ENCODE data around the gene KLF8. TPM values are rescaled to one million over a fixed set of nuclear protein-coding genes. Genes with fewer than 3 reads are reported as not detected.
A peak's percentile ranks its signal among the peaks of the same experiment; 100 is the strongest.

Gene KLF8
- polyA plus RNA-seq, 1 donor: 4.4 TPM

DNA sequence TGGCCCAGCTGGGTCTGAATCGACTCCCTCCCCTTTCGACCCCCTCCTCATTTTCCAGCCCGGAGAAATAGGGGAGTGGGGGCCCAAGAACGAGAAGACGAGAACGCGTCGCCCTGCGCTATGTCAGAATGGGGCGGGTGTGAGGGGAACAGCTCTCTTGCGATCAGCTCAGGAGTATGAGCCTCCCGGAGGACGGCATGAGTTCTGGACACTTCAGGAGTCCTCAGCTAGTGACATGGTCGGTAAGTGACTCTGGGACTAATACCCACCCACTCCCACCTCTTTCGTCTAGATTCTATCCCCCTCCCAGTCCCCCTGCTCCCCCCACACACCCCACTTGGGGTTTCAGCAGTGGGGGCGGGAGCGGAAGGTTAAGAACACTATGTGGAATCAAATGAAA, 944 bp downstream of the KLF8 start:
- no CpG with 5 or more reads among the region's 17 CpGs for WGBS (ENCODE audit: insufficient coverage, low lambda C conversion rate)
- Histone ChIP-seq H3K9me3 (ENCODE audit: control insufficient read depth, low read depth, low read length) (no peaks in the 10 kb centered on the region), H3K27ac (ENCODE audit: low read length) (no peak overlapping the region), H3K4me1 (ENCODE audit: control insufficient read depth, insufficient read depth, low read length) (no peaks in the 10 kb centered on the region), H3K27me3 (ENCODE audit: control insufficient read depth, insufficient read depth, low read length) (peaks cover 7% of the 10 kb centered on the region), H3K36me3 (ENCODE audit: control insufficient read depth, insufficient read depth, low read length) (no peaks in the 10 kb centered on the region), H3K4me3 (ENCODE audit: low read length) (peak overlapping the region; percentile 37)
- DNase-seq: peak in 1 of 2 donors; percentile 8

DNA sequence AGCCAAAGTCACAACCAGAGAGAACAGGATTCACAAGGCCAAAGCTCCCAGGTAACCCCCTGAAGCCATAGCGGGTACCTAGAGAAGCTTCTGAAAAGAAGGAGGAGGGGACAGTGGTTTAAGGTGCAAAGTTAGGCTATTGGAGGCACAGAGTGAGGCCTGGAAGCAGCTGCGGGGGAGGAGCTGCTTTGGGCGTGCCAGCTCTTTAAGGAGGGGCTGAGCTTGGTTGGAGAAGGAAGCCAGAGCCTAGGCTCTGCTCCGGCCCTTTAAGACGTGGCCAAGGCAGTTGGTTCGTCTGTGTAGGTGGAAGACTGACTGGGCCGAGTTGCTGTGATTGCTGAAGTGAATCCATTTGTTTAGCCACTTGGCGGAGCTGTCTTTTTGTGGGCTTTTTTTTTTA, 1.5 kb downstream of the KLF8 start:
- peak in 1 of 2 donors; percentile 15 for DNase-seq
- no peaks in the 10 kb centered on the region for H3K4me1 ChIP-seq (ENCODE audit: control insufficient read depth, insufficient read depth, low read length)
- H3K9me3 ChIP-seq (ENCODE audit: control insufficient read depth, low read depth, low read length): no peaks in the 10 kb centered on the region
- WGBS (ENCODE audit: insufficient coverage, low lambda C conversion rate): no CpG with 5 or more reads among the region's 8 CpGs
- H3K36me3 ChIP-seq (ENCODE audit: control insufficient read depth, insufficient read depth, low read length): no peaks in the 10 kb centered on the region
- H3K27ac ChIP-seq (ENCODE audit: low read length): no peak overlapping the region
- no peak overlapping the region for H3K4me3 ChIP-seq (ENCODE audit: low read length)
- H3K27me3 ChIP-seq (ENCODE audit: control insufficient read depth, insufficient read depth, low read length): peaks cover 7% of the 10 kb centered on the region

DNA sequence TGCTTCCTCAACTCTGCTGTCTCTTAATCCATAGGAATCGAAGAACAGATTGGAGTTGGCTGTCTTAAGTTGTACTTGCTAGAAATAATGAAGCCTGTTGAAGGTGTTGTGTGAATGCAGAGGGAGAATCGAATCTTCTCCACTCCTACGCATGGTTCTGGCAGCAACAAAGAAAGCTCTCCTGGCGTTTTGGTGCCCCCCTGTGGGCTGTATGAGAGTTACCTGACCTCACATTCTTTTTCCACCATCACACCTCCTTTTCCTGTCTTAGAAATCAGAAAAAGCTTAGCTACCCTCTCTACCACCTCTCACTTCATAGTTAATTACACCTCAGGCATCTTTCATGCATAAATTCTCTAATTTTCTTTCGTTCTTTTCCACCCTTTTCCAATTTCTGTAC, 16.3 kb downstream of the KLF8 start:
- no peak overlapping the region for H3K27ac ChIP-seq (ENCODE audit: low read length)
- no peaks in the 10 kb centered on the region for H3K4me1 ChIP-seq (ENCODE audit: control insufficient read depth, insufficient read depth, low read length)
- peak; percentile 24 to 34 for DNase-seq
- H3K27me3 ChIP-seq (ENCODE audit: control insufficient read depth, insufficient read depth, low read length): no peaks in the 10 kb centered on the region
- no peak overlapping the region for H3K4me3 ChIP-seq (ENCODE audit: low read length)
- no CpG with 5 or more reads among the region's 5 CpGs for whole genome bisulfite sequencing (ENCODE audit: insufficient coverage, low lambda C conversion rate)
- no peaks in the 10 kb centered on the region for H3K36me3 ChIP-seq (ENCODE audit: control insufficient read depth, insufficient read depth, low read length)
- H3K9me3 ChIP-seq (ENCODE audit: control insufficient read depth, low read depth, low read length): no peaks in the 10 kb centered on the region

DNA sequence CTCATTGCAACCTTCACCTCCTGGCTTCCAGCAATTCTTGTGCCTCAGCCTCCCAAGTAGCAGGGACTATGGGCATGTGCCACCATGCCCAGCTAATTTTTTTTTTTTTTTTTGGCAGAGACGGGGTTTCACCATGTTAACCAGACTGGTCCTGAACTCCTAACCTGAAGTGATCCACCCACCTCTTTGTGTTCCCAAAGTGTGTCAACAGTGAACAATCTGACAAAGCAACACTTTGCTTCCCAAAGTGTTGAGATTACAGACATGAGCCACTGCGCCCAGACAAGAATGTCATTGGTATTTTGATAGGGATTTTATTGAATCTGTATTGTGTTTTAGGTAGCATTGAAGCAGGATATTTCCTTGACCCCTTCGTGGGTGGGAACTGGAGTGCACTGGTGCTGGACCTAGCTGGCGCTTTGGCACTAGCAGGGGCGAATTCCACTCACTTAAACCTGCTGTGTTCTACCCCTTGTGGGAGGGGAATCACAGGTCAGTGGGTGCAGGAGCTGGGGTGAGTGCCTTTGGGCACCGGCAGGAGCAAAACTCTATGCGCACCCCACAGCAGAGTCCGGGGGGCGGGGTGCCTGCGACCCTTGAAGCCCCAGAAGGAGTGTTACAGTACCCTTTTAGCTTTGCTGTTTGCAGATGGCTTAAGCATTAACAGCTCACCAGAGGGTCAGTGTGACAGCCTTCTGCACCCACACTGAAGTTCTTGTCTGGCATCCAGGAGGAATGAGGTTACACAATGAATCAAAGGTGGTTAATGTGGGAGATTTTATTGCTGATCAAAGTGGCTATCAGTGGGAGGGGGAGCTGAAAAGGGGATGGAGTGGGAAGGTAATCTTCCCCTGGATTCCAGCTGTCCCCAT, 21.9 kb downstream of the KLF8 start:
- H3K4me3 ChIP-seq (ENCODE audit: low read length): no peak overlapping the region
- no peak for DNase-seq
- no peaks in the 10 kb centered on the region for H3K36me3 ChIP-seq (ENCODE audit: control insufficient read depth, insufficient read depth, low read length)
- no peaks in the 10 kb centered on the region for H3K4me1 ChIP-seq (ENCODE audit: control insufficient read depth, insufficient read depth, low read length)
- WGBS (ENCODE audit: insufficient coverage, low lambda C conversion rate): no CpG with 5 or more reads among the region's 10 CpGs
- H3K27ac ChIP-seq (ENCODE audit: low read length): no peak overlapping the region
- H3K9me3 ChIP-seq (ENCODE audit: control insufficient read depth, low read depth, low read length): peaks cover 4% of the 10 kb centered on the region
- no peaks in the 10 kb centered on the region for H3K27me3 ChIP-seq (ENCODE audit: control insufficient read depth, insufficient read depth, low read length)

DNA sequence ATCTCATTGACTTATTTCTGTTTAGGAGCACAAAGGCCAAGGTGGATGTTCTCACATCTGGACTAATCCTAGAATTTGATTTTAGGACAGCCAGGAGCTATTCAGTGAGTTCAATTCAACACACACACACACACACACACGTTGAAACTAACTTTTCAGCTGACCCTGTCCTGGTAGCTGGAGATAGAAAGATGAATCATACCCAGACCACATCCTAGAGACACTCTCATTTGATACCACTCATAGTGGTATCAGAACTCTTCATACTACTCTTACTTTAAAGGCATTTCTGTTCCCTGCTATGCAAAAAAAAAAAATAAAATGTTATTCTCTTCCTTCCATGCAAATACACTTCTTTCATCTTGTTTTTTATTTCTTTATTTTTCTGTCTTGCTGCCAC, 36.7 kb downstream of the KLF8 start:
- no CpG with 5 or more reads among the region's 1 CpG for WGBS (ENCODE audit: insufficient coverage, low lambda C conversion rate)
- Histone ChIP-seq H3K36me3 (ENCODE audit: control insufficient read depth, insufficient read depth, low read length) (no peaks in the 10 kb centered on the region), H3K4me3 (ENCODE audit: low read length) (no peak overlapping the region), H3K27ac (ENCODE audit: low read length) (no peak overlapping the region), H3K9me3 (ENCODE audit: control insufficient read depth, low read depth, low read length) (no peaks in the 10 kb centered on the region), H3K4me1 (ENCODE audit: control insufficient read depth, insufficient read depth, low read length) (no peaks in the 10 kb centered on the region), H3K27me3 (ENCODE audit: control insufficient read depth, insufficient read depth, low read length) (no peaks in the 10 kb centered on the region)
- DNase-seq: no peak

DNA sequence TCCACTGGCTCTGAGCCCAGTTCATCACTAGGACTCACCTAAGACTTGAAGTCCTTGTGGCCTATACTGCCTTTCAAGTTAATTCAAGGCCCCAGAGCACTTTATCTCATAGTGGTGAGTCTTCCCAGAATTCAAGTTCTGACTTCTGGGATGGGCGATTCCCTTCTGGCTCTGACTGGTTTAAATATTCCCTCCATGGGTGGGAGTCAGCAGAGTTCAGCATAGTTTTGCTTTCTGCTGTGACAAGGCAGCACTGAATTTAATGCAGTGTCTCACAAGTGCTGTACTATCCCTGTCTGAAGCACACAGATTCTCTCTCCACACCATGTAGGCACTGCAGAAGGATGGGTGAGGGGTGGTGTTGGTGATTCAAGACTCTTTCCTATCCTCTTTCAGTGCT, 46.5 kb downstream of the KLF8 start:
- Histone ChIP-seq H3K27me3 (ENCODE audit: control insufficient read depth, insufficient read depth, low read length) (no peaks in the 10 kb centered on the region), H3K4me1 (ENCODE audit: control insufficient read depth, insufficient read depth, low read length) (no peaks in the 10 kb centered on the region), H3K4me3 (ENCODE audit: low read length) (no peak overlapping the region), H3K36me3 (ENCODE audit: control insufficient read depth, insufficient read depth, low read length) (no peaks in the 10 kb centered on the region), H3K9me3 (ENCODE audit: control insufficient read depth, low read depth, low read length) (no peaks in the 10 kb centered on the region), H3K27ac (ENCODE audit: low read length) (no peak overlapping the region)
- WGBS (ENCODE audit: insufficient coverage, low lambda C conversion rate): no CpG with 5 or more reads among the region's 1 CpG
- DNase-seq: no peak

DNA sequence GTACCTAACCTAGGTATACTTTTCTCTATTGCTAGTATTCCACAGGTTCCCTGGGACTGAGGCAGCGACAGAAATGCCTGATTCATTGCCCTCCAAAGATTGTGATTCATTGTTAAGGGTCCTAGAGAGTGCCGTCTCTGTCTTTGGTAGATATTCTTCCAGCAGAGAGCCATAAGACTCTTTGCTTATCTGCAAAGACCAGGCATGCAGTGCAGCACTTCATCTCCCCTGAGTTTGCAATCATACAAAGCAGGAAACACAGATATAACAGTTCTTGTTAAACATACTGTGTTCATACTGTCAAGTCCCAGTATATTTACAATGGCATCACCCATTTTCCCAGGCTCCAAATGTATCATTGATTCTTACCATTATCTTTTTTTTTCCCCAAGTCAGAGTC, 47.7 kb downstream of the KLF8 start:
- Histone ChIP-seq H3K36me3 (ENCODE audit: control insufficient read depth, insufficient read depth, low read length) (no peaks in the 10 kb centered on the region), H3K27me3 (ENCODE audit: control insufficient read depth, insufficient read depth, low read length) (no peaks in the 10 kb centered on the region), H3K4me1 (ENCODE audit: control insufficient read depth, insufficient read depth, low read length) (no peaks in the 10 kb centered on the region), H3K27ac (ENCODE audit: low read length) (no peak overlapping the region), H3K4me3 (ENCODE audit: low read length) (no peak overlapping the region), H3K9me3 (ENCODE audit: control insufficient read depth, low read depth, low read length) (no peaks in the 10 kb centered on the region)
- no peak for DNase-seq
- WGBS (ENCODE audit: insufficient coverage, low lambda C conversion rate): no CpG with 5 or more reads among the region's 2 CpGs

DNA sequence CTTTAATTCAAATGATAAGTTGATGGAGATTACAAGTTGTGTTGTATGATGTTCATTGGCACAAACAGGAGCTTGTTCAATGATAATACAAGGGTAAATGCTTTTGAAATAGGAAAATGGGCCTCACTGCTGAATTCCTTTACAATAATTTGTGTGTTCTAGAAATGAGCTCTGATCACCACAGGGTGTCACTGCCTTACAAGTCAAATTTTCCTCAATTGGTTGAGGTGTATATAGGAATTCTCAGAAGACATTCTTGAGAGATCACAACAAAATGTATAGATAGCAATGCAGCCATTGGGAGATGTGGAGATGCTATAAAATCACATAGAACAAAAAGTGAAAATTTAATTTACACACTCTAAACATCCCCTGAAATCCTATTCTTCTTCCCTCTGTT, 49.6 kb downstream of the KLF8 start:
- no peak overlapping the region for H3K27ac ChIP-seq (ENCODE audit: low read length)
- H3K4me1 ChIP-seq (ENCODE audit: control insufficient read depth, insufficient read depth, low read length): no peaks in the 10 kb centered on the region
- no peak for DNase-seq
- no peaks in the 10 kb centered on the region for H3K27me3 ChIP-seq (ENCODE audit: control insufficient read depth, insufficient read depth, low read length)
- no peak overlapping the region for H3K4me3 ChIP-seq (ENCODE audit: low read length)
- H3K9me3 ChIP-seq (ENCODE audit: control insufficient read depth, low read depth, low read length): no peaks in the 10 kb centered on the region
- no peaks in the 10 kb centered on the region for H3K36me3 ChIP-seq (ENCODE audit: control insufficient read depth, insufficient read depth, low read length)

DNA sequence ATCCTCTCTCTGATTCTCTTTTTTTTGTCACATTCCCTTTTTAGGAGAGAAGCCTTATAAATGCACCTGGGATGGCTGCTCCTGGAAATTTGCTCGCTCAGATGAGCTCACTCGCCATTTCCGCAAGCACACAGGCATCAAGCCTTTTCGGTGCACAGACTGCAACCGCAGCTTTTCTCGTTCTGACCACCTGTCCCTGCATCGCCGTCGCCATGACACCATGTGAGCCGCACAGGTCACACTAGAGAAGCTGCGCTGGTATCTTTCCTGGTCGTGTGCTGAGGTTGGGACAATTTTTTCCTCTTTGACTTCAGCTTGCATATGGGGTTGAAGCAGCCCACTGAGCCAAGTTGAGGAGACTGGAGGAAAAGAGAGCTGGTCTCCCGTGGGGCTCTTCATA, 52.1 kb downstream of the KLF8 start:
- no peaks in the 10 kb centered on the region for H3K27me3 ChIP-seq (ENCODE audit: control insufficient read depth, insufficient read depth, low read length)
- no peaks in the 10 kb centered on the region for H3K9me3 ChIP-seq (ENCODE audit: control insufficient read depth, low read depth, low read length)
- H3K27ac ChIP-seq (ENCODE audit: low read length): no peak overlapping the region
- DNase-seq: no peak
- H3K4me3 ChIP-seq (ENCODE audit: low read length): no peak overlapping the region
- no peaks in the 10 kb centered on the region for H3K4me1 ChIP-seq (ENCODE audit: control insufficient read depth, insufficient read depth, low read length)
- WGBS (ENCODE audit: insufficient coverage, low lambda C conversion rate): no CpG with 5 or more reads among the region's 13 CpGs
- H3K36me3 ChIP-seq (ENCODE audit: control insufficient read depth, insufficient read depth, low read length): no peaks in the 10 kb centered on the region

DNA sequence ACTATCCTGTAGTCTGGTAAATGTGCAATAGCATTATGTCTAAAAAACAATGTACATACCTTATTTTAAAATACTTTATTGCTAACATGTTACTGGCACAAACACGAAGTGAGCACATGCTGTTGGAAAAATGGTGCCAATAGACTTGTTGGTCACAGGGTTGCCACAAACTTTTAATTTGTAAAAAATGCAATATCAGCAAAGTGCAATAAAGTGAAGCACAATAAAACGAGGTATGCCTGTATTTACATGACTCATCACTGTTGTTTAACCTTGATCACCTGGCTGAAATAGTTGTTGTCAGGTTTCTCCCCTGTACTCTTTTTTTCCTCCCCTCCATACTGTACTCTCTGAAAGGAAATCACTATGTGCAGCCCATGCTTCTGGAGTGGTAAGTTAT, 56.5 kb downstream of the KLF8 start:
- Histone ChIP-seq H3K36me3 (ENCODE audit: control insufficient read depth, insufficient read depth, low read length) (no peaks in the 10 kb centered on the region), H3K27ac (ENCODE audit: low read length) (no peak overlapping the region), H3K27me3 (ENCODE audit: control insufficient read depth, insufficient read depth, low read length) (no peaks in the 10 kb centered on the region), H3K4me1 (ENCODE audit: control insufficient read depth, insufficient read depth, low read length) (no peaks in the 10 kb centered on the region), H3K4me3 (ENCODE audit: low read length) (no peak overlapping the region), H3K9me3 (ENCODE audit: control insufficient read depth, low read depth, low read length) (no peaks in the 10 kb centered on the region)
- WGBS (ENCODE audit: insufficient coverage, low lambda C conversion rate): no CpG with 5 or more reads among the region's 2 CpGs
- no peak for DNase-seq

DNA sequence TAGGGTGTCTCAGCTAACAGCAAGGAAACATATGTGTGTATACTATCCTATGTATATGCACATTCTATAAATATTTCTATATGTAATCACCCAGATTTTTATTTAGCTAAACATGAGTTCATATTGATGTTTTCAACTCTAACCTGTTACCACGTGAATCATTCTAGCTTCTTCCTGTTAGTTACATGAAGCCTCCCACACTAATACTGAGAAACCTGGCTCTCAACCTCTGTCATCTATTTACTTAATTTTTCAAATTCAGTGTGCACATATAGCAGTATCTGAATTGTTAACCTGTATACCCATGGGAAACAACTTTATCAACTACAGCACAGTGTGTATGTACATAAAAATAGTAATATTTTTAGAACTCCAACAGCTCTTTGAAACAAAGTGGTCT, 57.3 kb downstream of the KLF8 start:
- Histone ChIP-seq H3K27me3 (ENCODE audit: control insufficient read depth, insufficient read depth, low read length) (no peaks in the 10 kb centered on the region), H3K4me1 (ENCODE audit: control insufficient read depth, insufficient read depth, low read length) (no peaks in the 10 kb centered on the region), H3K9me3 (ENCODE audit: control insufficient read depth, low read depth, low read length) (no peaks in the 10 kb centered on the region), H3K36me3 (ENCODE audit: control insufficient read depth, insufficient read depth, low read length) (no peaks in the 10 kb centered on the region), H3K27ac (ENCODE audit: low read length) (no peak overlapping the region), H3K4me3 (ENCODE audit: low read length) (no peak overlapping the region)
- DNase-seq: no peak
- no CpG with 5 or more reads among the region's 1 CpG for WGBS (ENCODE audit: insufficient coverage, low lambda C conversion rate)

Data from large intestine (tissue), 3 donors.